Thoracic aorta endothelial cell (primary cell): ENCODE measurements around the gene HERC2. TPM values are rescaled to one million over a fixed set of nuclear protein-coding genes. Genes with fewer than 3 reads are reported as not detected.

Experiments
- small RNA-seq: library from RNA; depleted of rRNA; stranded (forward); fragments of <200 nt; gene quantifications from one replicate; pipeline ENCODE3, GENCODE V24; 2012
- total RNA-seq: library from RNA; depleted of rRNA; stranded (reverse); fragments of >200 nt; gene quantifications from 2 replicates; pipeline ENCODE4 v1.2.3, GENCODE V29; 2012

The HERC2 gene, protein sequence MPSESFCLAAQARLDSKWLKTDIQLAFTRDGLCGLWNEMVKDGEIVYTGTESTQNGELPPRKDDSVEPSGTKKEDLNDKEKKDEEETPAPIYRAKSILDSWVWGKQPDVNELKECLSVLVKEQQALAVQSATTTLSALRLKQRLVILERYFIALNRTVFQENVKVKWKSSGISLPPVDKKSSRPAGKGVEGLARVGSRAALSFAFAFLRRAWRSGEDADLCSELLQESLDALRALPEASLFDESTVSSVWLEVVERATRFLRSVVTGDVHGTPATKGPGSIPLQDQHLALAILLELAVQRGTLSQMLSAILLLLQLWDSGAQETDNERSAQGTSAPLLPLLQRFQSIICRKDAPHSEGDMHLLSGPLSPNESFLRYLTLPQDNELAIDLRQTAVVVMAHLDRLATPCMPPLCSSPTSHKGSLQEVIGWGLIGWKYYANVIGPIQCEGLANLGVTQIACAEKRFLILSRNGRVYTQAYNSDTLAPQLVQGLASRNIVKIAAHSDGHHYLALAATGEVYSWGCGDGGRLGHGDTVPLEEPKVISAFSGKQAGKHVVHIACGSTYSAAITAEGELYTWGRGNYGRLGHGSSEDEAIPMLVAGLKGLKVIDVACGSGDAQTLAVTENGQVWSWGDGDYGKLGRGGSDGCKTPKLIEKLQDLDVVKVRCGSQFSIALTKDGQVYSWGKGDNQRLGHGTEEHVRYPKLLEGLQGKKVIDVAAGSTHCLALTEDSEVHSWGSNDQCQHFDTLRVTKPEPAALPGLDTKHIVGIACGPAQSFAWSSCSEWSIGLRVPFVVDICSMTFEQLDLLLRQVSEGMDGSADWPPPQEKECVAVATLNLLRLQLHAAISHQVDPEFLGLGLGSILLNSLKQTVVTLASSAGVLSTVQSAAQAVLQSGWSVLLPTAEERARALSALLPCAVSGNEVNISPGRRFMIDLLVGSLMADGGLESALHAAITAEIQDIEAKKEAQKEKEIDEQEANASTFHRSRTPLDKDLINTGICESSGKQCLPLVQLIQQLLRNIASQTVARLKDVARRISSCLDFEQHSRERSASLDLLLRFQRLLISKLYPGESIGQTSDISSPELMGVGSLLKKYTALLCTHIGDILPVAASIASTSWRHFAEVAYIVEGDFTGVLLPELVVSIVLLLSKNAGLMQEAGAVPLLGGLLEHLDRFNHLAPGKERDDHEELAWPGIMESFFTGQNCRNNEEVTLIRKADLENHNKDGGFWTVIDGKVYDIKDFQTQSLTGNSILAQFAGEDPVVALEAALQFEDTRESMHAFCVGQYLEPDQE (N-terminal part only)
- 56.1 and 72.5 TPM in 2 replicates for total RNA-seq

GRCh38 chr15:28322129-28322588 lies at the start of gene HERC2:
Gene HERC2, minus strand, starts transcription at chr15:28322179. Its CDS starts 746 bp downstream, at chr15:28321433.

GRCh38 chr15:28357984-28358383 lies 36.0 kb upstream of the HERC2 start, which contains the start of gene GOLGA6L24:
Gene GOLGA6L24, minus strand, starts transcription at chr15:28358084. Its CDS starts 61 bp downstream, at chr15:28358023.

DNA sequence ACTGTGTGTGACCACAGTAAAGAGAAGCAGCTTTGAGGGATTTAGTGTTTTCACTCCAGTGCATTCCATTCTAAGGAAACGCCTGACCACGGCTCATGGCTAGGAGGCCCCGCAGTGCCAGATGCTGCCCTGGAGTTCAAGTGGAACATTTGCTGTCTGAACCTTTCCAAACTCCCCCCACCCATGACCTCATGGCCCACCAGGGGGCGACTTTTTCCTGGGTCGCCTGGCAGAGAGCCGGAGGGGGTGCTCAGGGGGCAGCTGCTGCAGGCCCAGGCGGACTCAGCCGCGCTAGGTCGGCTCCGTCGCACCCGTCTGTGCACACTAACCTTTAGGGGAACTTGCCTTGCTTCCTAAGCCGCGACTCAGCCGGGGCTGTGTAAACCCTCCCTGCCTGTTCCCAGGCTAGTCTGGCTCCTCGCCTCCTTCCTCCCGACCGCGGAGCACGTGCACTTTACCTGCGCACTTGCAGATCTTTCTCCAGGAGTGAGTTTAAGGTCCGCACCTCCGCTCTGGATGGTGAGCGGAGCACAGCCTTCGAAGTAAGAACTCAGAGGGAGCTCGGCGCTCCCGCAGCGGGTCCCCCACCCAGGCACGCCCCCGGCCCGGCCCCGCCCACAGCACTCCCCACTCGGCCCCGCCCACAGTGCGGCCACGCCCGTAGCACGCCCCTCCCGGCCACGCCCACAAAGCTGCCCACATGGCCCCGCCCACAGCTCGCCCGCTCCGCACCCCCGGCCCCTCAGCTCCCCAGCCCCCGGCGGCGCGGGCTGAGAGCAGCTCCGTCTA lies 223.0 kb downstream of the HERC2 start, which contains the start of gene OCA2:
TSS of gene OCA2 (minus strand) at position 550 of the 789 bp plus-strand sequence. CDS start 17,441 bp downstream, outside the sequence.

Small RNAs within 50 kb of the gene (small RNA-seq; reads per million reads assigned to genes)
- not detected for gene AC091304.5

Other genes with a start within 250 kb of the HERC2 start
- gene OCA2, start 222.9 kb downstream of the HERC2 start, total RNA-seq: not detected in 2 replicates
- gene GOLGA6L24, start 35.9 kb upstream of the HERC2 start, total RNA-seq: not detected in 2 replicates
- gene GOLGA8F, start 56.5 kb upstream of the HERC2 start, total RNA-seq: not detected in 2 replicates
- not detected in 2 replicates for gene GOLGA8G, start 210.8 kb upstream of the HERC2 start, total RNA-seq
- gene GOLGA6L25, start 231.4 kb upstream of the HERC2 start, total RNA-seq: not detected in 2 replicates